Ectodermal cell (in vitro differentiated cells): ENCODE results near the gene NUCB1.
"Not testable (repeated sequence)": the region's sequence is repeated elsewhere in the genome, so short reads cannot be mapped to it uniquely, and the experiment has no call there.

Source experiments
- H3K27ac ChIP-seq: 2 replicates; pipeline ENCODE4 v1.7.0; 2013; ENCODE audit warnings: mild to moderate bottlenecking, low read depth, low read length; ENCODE audit not compliant: insufficient read depth, poor library complexity, severe bottlenecking
- H3K27me3 ChIP-seq: 2 replicates; pipeline ENCODE4 v1.7.0; 2013; ENCODE audit warnings: mild to moderate bottlenecking, low read length; ENCODE audit not compliant: insufficient read depth, control insufficient read depth, poor library complexity, severe bottlenecking
- H3K36me3 ChIP-seq: one replicate; pipeline ENCODE4 v1.7.0; 2013; ENCODE audit warnings: low read length; ENCODE audit not compliant: control insufficient read depth, insufficient read depth
- H3K4me1 ChIP-seq: one replicate; pipeline ENCODE4 v1.7.0; 2013; ENCODE audit warnings: low read length; ENCODE audit not compliant: control insufficient read depth, insufficient read depth
- H3K4me3 ChIP-seq: 2 replicates; pipeline ENCODE4 v1.7.0; 2013; ENCODE audit warnings: low read depth, low read length, control low read depth; ENCODE audit not compliant: insufficient read depth
- H3K9me3 ChIP-seq: 2 replicates; pipeline ENCODE4 v1.7.0; 2013; ENCODE audit warnings: mild to moderate bottlenecking, low read length, moderate library complexity; ENCODE audit not compliant: control insufficient read depth
- whole genome bisulfite sequencing, 2 experiments: methylation state at CpG; one replicate each; pipeline ENCODE4 v1.1.7; 2013; ENCODE audit warnings: missing lambda C conversion rate in 2 of 2; 5-methylcytosine and 5-hydroxymethylcytosine counted together

The NUCB1 gene

GRCh38 chr19:48867123-48867745 is 32.9 kb upstream of the NUCB1 start:
- Histone ChIP-seq H3K36me3 (no peaks in the 10 kb centered on the region), H3K27me3 (no peaks in the 10 kb centered on the region), H3K27ac (peak overlapping the region; percentile 26), H3K4me3 (no peak overlapping the region), H3K9me3 (no peaks in the 10 kb centered on the region), H3K4me1 (peaks cover 25% of the 10 kb centered on the region)
- 89 to 90% methylated on average over 14 of the region's 14 CpGs for WGBS, 2 experiments

GRCh38 chr19:48867746-48868113 is 32.4 kb upstream of the NUCB1 start:
- WGBS, 2 experiments = 71 to 75% methylated on average over 7 of the region's 7 CpGs
- Histone ChIP-seq H3K9me3 (no peaks in the 10 kb centered on the region), H3K27ac (peak overlapping the region; percentile 41), H3K27me3 (no peaks in the 10 kb centered on the region), H3K4me1 (peaks cover 25% of the 10 kb centered on the region), H3K4me3 (no peak overlapping the region), H3K36me3 (no peaks in the 10 kb centered on the region)

GRCh38 chr19:48868114-48868886 is 31.8 kb upstream of the NUCB1 start, which contains the start of gene PLEKHA4:
TSS of gene PLEKHA4 (minus strand) at chr19:48868617. CDS start at chr19:48867620, 997 bp downstream.
- H3K36me3 ChIP-seq = no peaks in the 10 kb centered on the region
- no peaks in the 10 kb centered on the region for H3K27me3 ChIP-seq
- WGBS, 2 experiments = 37 to 39% methylated on average over 11 of the region's 11 CpGs
- peak within 1 kb of the TSS; percentile 41 for H3K27ac ChIP-seq
- no peaks in the 10 kb centered on the region for H3K9me3 ChIP-seq
- no peak within 1 kb of the TSS for H3K4me3 ChIP-seq
- H3K4me1 ChIP-seq = peaks cover 27% of the 10 kb centered on the region

- Histone ChIP-seq H3K36me3 (peaks cover 11% of the 10 kb centered on the region), H3K9me3 (no peaks in the 10 kb centered on the region), H3K27ac (no peak overlapping the region), H3K4me3 (no peak overlapping the region), H3K27me3 (no peaks in the 10 kb centered on the region), H3K4me1 (peaks cover 42% of the 10 kb centered on the region)
- WGBS, 2 experiments = 96% methylated on average over 9 of the region's 9 CpGs
Measured at GRCh38 chr19:48870048-48870447, 30.1 kb upstream of the NUCB1 start.

GRCh38 chr19:48871471-48872181 is 28.5 kb upstream of the NUCB1 start:
- 88 to 89% methylated on average over 25 to 30 of the region's 31 CpGs for WGBS, 2 experiments
- H3K4me3 ChIP-seq, H3K27ac ChIP-seq: not testable (repeated sequence)

GRCh38 chr19:48872182-48872883 is 27.8 kb upstream of the NUCB1 start, which contains the start of gene PPP1R15A:
TSS of gene PPP1R15A (plus strand) at chr19:48872421. CDS start at chr19:48873234, 813 bp downstream.
- Histone ChIP-seq H3K36me3 (peaks cover 20% of the 10 kb centered on the region), H3K9me3 (no peaks in the 10 kb centered on the region), H3K4me3 (peak within 1 kb of the TSS; percentile 96), H3K27me3 (no peaks in the 10 kb centered on the region), H3K4me1 (peaks cover 36% of the 10 kb centered on the region), H3K27ac (peak within 1 kb of the TSS; percentile 99)
- 1% methylated on average over 53 of the region's 53 CpGs for WGBS, 2 experiments

More at GRCh38 chr19:48871471-48872181, 28.5 kb upstream of the NUCB1 start:
- not testable (repeated sequence) for H3K9me3 ChIP-seq, H3K27me3 ChIP-seq
- Histone ChIP-seq H3K4me1 (peaks cover 43% of the 10 kb centered on the region), H3K36me3 (peaks cover 20% of the 10 kb centered on the region)

- Histone ChIP-seq H3K4me1 (peaks cover 29% of the 10 kb centered on the region), H3K27ac (peak overlapping the region; percentile 99), H3K9me3 (no peaks in the 10 kb centered on the region), H3K4me3 (peak overlapping the region; percentile 96), H3K27me3 (no peaks in the 10 kb centered on the region), H3K36me3 (peaks cover 20% of the 10 kb centered on the region)
- WGBS, 2 experiments = 18% methylated on average over 14 of the region's 14 CpGs
Measured at GRCh38 chr19:48872884-48873475, 27.1 kb upstream of the NUCB1 start.

- 93% methylated on average over 14 of the region's 14 CpGs for WGBS, 2 experiments
- no peaks in the 10 kb centered on the region for H3K9me3 ChIP-seq
- H3K4me1 ChIP-seq = peaks cover 23% of the 10 kb centered on the region
- peak overlapping the region; percentile 96 for H3K4me3 ChIP-seq
- H3K36me3 ChIP-seq = peaks cover 20% of the 10 kb centered on the region
- peak overlapping the region; percentile 99 for H3K27ac ChIP-seq
- H3K27me3 ChIP-seq = no peaks in the 10 kb centered on the region
Measured at GRCh38 chr19:48873476-48874302, 26.4 kb upstream of the NUCB1 start.
